ENCODE results near the gene WNK2. TPM values are rescaled to one million over a fixed set of nuclear protein-coding genes. Genes with fewer than 3 reads are reported as not detected.

WNK2 gene
- total and polyA plus RNA-seq, 2 of the 4 experiments (the other 2 are of a cell fraction) = not detected

GRCh38 chr9:93300175-93300572 is 116.2 kb downstream of the WNK2 start:
- no peak overlapping the region for H3K14ac ChIP-seq (replicated peaks; ENCODE audit: low read depth, low read length)
- H4K5ac ChIP-seq (ENCODE audit: low read depth, low read length) = no peak overlapping the region
- BruUV-seq (replicated peaks) = no TSS peak
- no peak overlapping the region for H2AK5ac ChIP-seq (ENCODE audit: low read depth, low read length)
- in situ Hi-C loops (cut with MboI; ENCODE audit: low sequenced_read_pairs) (loop anchor here (25.0 kb wide), 2 partner anchors 112 to 288 kb away; no protein-coding TSS in a partner anchor), intact Hi-C loops (cut with micrococcal nuclease) (no loop called here), dilution Hi-C loops (cut with HindIII; ENCODE audit: low sequenced_read_pairs, unreplicated experiment) (no loop called here)
- H3K9ac ChIP-seq (ENCODE audit: low read depth, low read length) = no peak overlapping the region
- no peak overlapping the region for H3K56ac ChIP-seq (ENCODE audit: extremely low read depth, insufficient read depth, low read length)
- no peak overlapping the region for H3K27ac ChIP-seq (ENCODE audit: insufficient read depth, low read length)
- H3K4ac ChIP-seq (ENCODE audit: low read depth, low read length) = no peak overlapping the region
- H2BK120ac ChIP-seq (ENCODE audit: low read depth, low read length) = no peak overlapping the region
- no peak overlapping the region for H3K4me3 ChIP-seq (ENCODE audit: insufficient read depth, low read depth, low read length)
- no peaks in the 10 kb centered on the region for H3K79me1 ChIP-seq (ENCODE audit: low read depth in 1 of 2, low read length in 2 of 2)
- H3K36me3 ChIP-seq (ENCODE audit: control insufficient read depth, insufficient read depth, low read length) = no peaks in the 10 kb centered on the region
- H3K4me2 ChIP-seq (ENCODE audit: low read depth, low read length) = no peak overlapping the region
- no peak overlapping the region for H2AK9ac ChIP-seq (replicated peaks; ENCODE audit: low read depth, low read length, poor library complexity)
- H2BK5ac ChIP-seq (ENCODE audit: low read depth, low read length, poor library complexity, severe bottlenecking) = no peak overlapping the region
- no peak for ATAC-seq (ENCODE audit: low read depth)
- H3K9me3 ChIP-seq (ENCODE audit: control insufficient read depth, insufficient read depth, low read length) = no peaks in the 10 kb centered on the region
- ChIA-PET POLR2A (ENCODE audit: unreplicated experiment) (no interaction called here), CTCF (interaction anchor here (0.6 kb wide), 1 partner anchor 328 kb away, joined by 5 read pairs; no protein-coding TSS in a partner anchor)
- H4K91ac ChIP-seq (ENCODE audit: insufficient read depth, low read depth, low read length) = no peak overlapping the region
- no peaks in the 10 kb centered on the region for H3K9me1 ChIP-seq (ENCODE audit: insufficient read depth, low read length)
- no peak overlapping the region for H2AFZ ChIP-seq (replicated peaks; ENCODE audit: low read length, poor library complexity)
- H2BK15ac ChIP-seq (ENCODE audit: low read depth, low read length) = no peak overlapping the region
- H2BK20ac ChIP-seq (ENCODE audit: low read depth, low read length) = no peak overlapping the region
- TF ChIP-seq BHLHE40 (IDR thresholded peaks at IDR 0.05; ENCODE audit: low read depth, low read length) (no peak), CHD1 (IDR thresholded peaks at IDR 0.05; ENCODE audit: low read depth, low read length) (no peak), CEBPB (IDR thresholded peaks at IDR 0.05; ENCODE audit: low read depth, low read length) (no peak), MAFK (IDR thresholded peaks at IDR 0.05; ENCODE audit: low read depth, low read length) (no peak), MAZ (IDR thresholded peaks at IDR 0.05; ENCODE audit: borderline replicate concordance, low read depth, low read length) (no peak), RFX5 (IDR thresholded peaks at IDR 0.05; ENCODE audit: low read depth, low read length) (no peak)
- TF ChIP-seq, protein P1, sequence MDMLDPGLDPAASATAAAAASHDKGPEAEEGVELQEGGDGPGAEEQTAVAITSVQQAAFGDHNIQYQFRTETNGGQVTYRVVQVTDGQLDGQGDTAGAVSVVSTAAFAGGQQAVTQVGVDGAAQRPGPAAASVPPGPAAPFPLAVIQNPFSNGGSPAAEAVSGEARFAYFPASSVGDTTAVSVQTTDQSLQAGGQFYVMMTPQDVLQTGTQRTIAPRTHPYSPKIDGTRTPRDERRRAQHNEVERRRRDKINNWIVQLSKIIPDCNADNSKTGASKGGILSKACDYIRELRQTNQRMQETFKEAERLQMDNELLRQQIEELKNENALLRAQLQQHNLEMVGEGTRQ (IDR thresholded peaks at IDR 0.05; ENCODE audit: low read depth, low read length) = no peak
- no peak for DNase-seq
- no peak overlapping the region for H3K23ac ChIP-seq (ENCODE audit: low read depth, low read length)
- no peaks in the 10 kb centered on the region for H4K20me1 ChIP-seq (ENCODE audit: insufficient read depth, low read length)
- no peaks in the 10 kb centered on the region for H3K4me1 ChIP-seq (ENCODE audit: control insufficient read depth, insufficient read depth, low read length)
- H3K18ac ChIP-seq (ENCODE audit: low read depth, low read length) = no peak overlapping the region
- WGBS, 2 experiments (ENCODE audit: extremely low coverage in 2 of 2, insufficient read length in 1 of 2) = no CpG with 5 or more reads among the region's 14 CpGs
- peaks cover 7% of the 10 kb centered on the region; the same call in 1 of the 2 replicates for H3K27me3 ChIP-seq (ENCODE audit: control insufficient read depth, insufficient read depth, low read length)
- H4K8ac ChIP-seq (ENCODE audit: low read depth in 2 of 2, low read length in 2 of 2) = no peak overlapping the region

Measured in IMR-90 (cell line).